Fibroblast of the aortic adventitia (primary cell): ENCODE measurements around the gene CEACAM5. TPM values are rescaled to one million over a fixed set of nuclear protein-coding genes. Genes with fewer than 3 reads are reported as not detected.

ENCODE experiments used
- DNase-seq: peaks from one replicate; pipeline ENCODE4 v3.0.0-alpha.2; 2010; ENCODE audit warnings: low read depth
- H3K4me3 ChIP-seq: 2 replicates; pipeline ENCODE4 v1.5.1; 2011; ENCODE audit warnings: low read depth, mild to moderate bottlenecking, control low read depth, low read length, moderate library complexity
- CTCF ChIP-seq: IDR thresholded peaks from 2 replicates; pipeline ENCODE4 v1.5.1; 2011; ENCODE audit warnings: mild to moderate bottlenecking, low read length, control low read depth, inconsistent platforms; ENCODE audit not compliant: insufficient read depth
- total RNA-seq: library from RNA; depleted of rRNA; stranded (reverse); fragments of >200 nt; gene quantifications from 2 replicates; pipeline ENCODE4 v1.2.3, GENCODE V29; 2012; ENCODE audit warnings: low replicate concordance

CEACAM5 gene
- total RNA-seq, 1 donor = not detected

- no peak for DNase-seq
- TF ChIP-seq CTCF = no peak
- no peak within 1 kb of the TSS for H3K4me3 ChIP-seq
Observed at GRCh38 chr19:41688098-41688497, 20.3 kb upstream of the CEACAM5 start, which contains the start of gene CEACAM7. Gene CEACAM7, minus strand, starts transcription at chr19:41688270. Its CDS starts 105 bp downstream, at chr19:41688165.

- H3K4me3 ChIP-seq = no peak overlapping the region
- no peak for TF ChIP-seq CTCF
- DNase-seq = no peak
Observed at GRCh38 chr19:41688687-41689086, 19.7 kb upstream of the CEACAM5 start.

GRCh38 chr19:41689993-41690800, 18.2 kb upstream of the CEACAM5 start:
- DNase-seq = no peak
- no peak for TF ChIP-seq CTCF
- H3K4me3 ChIP-seq = no peak overlapping the region

- DNase-seq = no peak
- no peak for TF ChIP-seq CTCF
- H3K4me3 ChIP-seq = no peak overlapping the region
Observed at GRCh38 chr19:41690801-41691065, 17.7 kb upstream of the CEACAM5 start.

- no peak for DNase-seq
- peak; percentile 68 for TF ChIP-seq CTCF
- H3K4me3 ChIP-seq = no peak overlapping the region
Observed at GRCh38 chr19:41691268-41691970, 17.0 kb upstream of the CEACAM5 start.

GRCh38 chr19:41694196-41694595, 14.2 kb upstream of the CEACAM5 start:
- H3K4me3 ChIP-seq = no peak overlapping the region
- TF ChIP-seq CTCF = no peak

More at GRCh38 chr19:41694196-41694595, 14.2 kb upstream of the CEACAM5 start:
- no peak for DNase-seq
